Esophagus muscularis mucosa (tissue), 4 donors: ENCODE data around the gene KLF18.

ENCODE experiments used
- EP300 ChIP-seq: sonication (generic); formaldehyde crosslinking; IDR thresholded peaks from one replicate; pipeline ENCODE4 v1.6.1; 2017; ENCODE audit warnings: antibody characterized with exemption
- POLR2A ChIP-seq: fragments of 450-650 bp; IDR thresholded peaks from one replicate; pipeline ENCODE4 v1.6.1; 2017; ENCODE audit warnings: antibody characterized with exemption, moderate library complexity, mild to moderate bottlenecking, low read depth
- TF ChIP-seq, protein P1 (sequence below), 3 experiments: fragments of 200-600 bp in 2 of 3; fragments of 450-650 bp in 1 of 3; sonication (generic) in 2 of 3; IDR thresholded peaks; one replicate each; pipeline ENCODE4 v1.5.1; 2017 to 2019; ENCODE audit warnings: antibody characterized with exemption in 3 of 3, mild to moderate bottlenecking in 2 of 3, moderate library complexity in 1 of 3

DNA sequence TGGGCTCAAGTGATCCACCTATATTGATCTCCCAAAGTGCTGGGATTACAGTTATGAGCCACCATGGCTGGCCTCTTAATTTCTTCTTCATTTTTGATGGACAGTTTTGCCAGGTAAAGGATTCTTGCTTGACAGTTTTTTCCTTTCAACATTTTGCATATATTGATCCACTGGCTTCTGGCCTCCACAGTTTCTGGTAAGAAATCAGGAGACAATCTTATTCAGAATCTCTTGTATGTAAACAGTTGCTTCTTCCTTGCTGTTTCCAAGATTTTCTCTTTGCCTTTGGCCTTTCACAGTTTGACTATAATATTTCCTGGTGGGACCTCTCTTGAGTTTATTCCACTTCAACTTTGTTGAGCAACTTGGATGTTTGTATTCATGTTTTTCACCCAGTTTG lies 20.1 kb upstream of the KLF18 start:
- TF ChIP-seq, protein P1, sequence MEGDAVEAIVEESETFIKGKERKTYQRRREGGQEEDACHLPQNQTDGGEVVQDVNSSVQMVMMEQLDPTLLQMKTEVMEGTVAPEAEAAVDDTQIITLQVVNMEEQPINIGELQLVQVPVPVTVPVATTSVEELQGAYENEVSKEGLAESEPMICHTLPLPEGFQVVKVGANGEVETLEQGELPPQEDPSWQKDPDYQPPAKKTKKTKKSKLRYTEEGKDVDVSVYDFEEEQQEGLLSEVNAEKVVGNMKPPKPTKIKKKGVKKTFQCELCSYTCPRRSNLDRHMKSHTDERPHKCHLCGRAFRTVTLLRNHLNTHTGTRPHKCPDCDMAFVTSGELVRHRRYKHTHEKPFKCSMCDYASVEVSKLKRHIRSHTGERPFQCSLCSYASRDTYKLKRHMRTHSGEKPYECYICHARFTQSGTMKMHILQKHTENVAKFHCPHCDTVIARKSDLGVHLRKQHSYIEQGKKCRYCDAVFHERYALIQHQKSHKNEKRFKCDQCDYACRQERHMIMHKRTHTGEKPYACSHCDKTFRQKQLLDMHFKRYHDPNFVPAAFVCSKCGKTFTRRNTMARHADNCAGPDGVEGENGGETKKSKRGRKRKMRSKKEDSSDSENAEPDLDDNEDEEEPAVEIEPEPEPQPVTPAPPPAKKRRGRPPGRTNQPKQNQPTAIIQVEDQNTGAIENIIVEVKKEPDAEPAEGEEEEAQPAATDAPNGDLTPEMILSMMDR (IDR thresholded peaks at IDR 0.05): no peak
- TF ChIP-seq EP300 (no peak), POLR2A (no peak)
